GM13977 (cell line): Measurements from ENCODE around the gene DCTD.

ENCODE experiments used
- DNase-seq: peaks from one replicate; pipeline ENCODE4 v3.0.0; 2012; ENCODE audit warnings: low spot score
- in situ Hi-C: fragments of 300-500 bp; cut with MboI; formaldehyde crosslinking; loops from one replicate; pipeline ENCODE4 v1.12.0; 2022; ENCODE audit warnings: low sequenced_read_pairs, low pct_unique_long_range_greater_than_20kb, mixed read lengths, inconsistent platforms; ENCODE audit not compliant: unreplicated experiment
- TF ChIP-seq, protein P1 (sequence below): IDR thresholded peaks from 2 replicates; pipeline ENCODE4 v1.5.1; 2012; ENCODE audit warnings: mild to moderate bottlenecking, control low read depth; ENCODE audit not compliant: insufficient read depth; ENCODE audit errors: extremely low read depth, missing control alignments

Gene DCTD

DNA sequence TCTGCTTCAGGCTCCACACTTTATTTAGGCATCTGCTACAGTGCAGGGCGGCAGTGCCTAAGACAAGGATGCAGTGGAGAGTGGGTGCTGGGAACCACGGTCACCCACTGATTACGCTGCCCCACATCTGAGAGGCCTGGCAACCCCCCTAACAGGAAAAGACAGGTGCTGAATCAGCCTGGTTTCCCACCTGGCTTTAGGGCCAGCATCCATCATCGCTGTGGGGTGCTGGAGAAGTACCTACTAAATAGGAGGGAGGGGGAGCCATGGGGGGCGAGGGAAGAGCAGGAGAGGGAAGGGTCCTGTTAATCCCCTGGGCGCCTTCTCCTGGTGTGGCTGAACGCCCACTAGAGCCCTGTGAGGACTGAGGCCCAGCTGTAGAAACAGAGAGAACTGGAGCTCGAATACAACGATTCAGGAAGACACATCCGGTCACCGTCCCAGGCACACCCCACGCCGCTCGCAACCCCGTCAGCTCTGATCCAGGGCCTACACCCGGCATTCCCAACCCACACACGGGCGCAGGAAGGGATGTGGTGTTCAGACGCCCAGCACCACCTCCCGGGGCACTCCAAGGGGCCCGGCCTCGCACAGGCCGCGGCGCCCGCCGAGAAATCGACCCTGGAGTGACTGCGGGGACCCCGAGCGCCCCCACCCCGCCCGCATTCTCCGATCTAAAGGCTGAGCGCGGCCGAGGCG lies 554 bp downstream of the DCTD start:
- in situ Hi-C loops = loop anchor here (25.0 kb wide), 1 partner anchor 429 kb away; no protein-coding TSS in a partner anchor
- TF ChIP-seq, protein P1, sequence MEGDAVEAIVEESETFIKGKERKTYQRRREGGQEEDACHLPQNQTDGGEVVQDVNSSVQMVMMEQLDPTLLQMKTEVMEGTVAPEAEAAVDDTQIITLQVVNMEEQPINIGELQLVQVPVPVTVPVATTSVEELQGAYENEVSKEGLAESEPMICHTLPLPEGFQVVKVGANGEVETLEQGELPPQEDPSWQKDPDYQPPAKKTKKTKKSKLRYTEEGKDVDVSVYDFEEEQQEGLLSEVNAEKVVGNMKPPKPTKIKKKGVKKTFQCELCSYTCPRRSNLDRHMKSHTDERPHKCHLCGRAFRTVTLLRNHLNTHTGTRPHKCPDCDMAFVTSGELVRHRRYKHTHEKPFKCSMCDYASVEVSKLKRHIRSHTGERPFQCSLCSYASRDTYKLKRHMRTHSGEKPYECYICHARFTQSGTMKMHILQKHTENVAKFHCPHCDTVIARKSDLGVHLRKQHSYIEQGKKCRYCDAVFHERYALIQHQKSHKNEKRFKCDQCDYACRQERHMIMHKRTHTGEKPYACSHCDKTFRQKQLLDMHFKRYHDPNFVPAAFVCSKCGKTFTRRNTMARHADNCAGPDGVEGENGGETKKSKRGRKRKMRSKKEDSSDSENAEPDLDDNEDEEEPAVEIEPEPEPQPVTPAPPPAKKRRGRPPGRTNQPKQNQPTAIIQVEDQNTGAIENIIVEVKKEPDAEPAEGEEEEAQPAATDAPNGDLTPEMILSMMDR = no peak
- DNase-seq = no peak

DNA sequence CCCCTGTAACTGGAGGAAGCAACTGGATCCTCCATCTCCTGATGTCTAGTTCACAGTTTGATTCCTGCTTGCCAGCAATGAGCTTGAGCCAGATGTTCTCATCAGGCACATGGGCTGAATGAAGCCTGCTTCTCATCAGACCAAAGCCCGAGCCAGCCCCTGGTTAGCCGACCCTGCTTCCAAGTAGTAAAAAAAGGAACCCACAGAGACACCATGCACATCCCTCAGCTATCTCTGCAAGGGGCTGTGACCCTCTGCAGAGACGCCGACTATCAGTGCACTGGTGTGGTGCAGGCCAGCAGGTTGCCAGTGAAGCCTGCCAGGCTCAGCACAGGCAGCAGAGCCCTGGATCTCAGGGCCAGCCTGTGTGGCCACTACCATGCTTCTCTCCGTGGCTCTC lies 2.8 kb downstream of the DCTD start:
- TF ChIP-seq, protein P1 = no peak
- in situ Hi-C loops = loop anchor here (25.0 kb wide), 1 partner anchor 427 kb away; no protein-coding TSS in a partner anchor
- no peak for DNase-seq

DNA sequence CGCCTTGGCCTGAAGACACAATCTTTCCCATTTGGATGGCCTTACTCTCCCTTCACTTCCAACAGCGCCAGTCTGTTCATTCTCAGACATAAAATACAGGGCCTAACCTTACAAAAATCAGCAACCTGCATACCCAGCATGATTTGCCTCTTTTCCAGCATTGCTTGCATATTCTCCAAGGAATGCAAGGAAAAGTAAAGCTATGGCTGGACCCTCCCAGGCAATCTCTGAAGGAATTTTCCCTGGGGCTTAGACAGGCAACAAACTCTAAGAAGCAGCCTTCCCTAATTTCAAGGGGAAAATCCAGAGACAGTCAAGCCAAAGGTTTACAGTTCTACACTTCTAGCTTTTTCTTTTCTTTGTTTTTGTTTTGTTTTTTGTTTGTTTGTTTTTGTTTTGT lies 3.6 kb downstream of the DCTD start:
- TF ChIP-seq, protein P1 = no peak
- DNase-seq = no peak
- in situ Hi-C loops = loop anchor here (25.0 kb wide), 1 partner anchor 426 kb away; no protein-coding TSS in a partner anchor

DNA sequence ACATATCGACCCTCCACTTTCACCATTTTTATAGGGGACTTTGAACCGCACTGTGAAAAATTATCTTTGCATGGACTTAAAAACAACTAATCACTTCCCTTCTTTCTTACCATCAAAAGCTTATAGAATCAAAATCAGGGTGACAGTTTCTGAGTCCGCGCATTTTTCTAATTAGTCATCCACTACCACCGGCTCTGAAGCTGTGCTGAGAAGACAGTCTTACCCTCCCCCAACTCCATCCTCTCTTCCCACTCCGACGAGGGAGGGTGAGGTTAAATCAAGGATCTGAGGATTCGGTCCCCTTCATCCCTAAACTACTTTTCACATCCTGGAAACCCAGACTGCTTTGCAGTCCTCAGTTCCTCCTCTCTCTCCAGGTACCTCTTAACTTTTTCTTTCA lies 4.2 kb downstream of the DCTD start:
- in situ Hi-C loops = loop anchor here (25.0 kb wide), 1 partner anchor 426 kb away; no protein-coding TSS in a partner anchor
- TF ChIP-seq, protein P1 = no peak
- no peak for DNase-seq

DNA sequence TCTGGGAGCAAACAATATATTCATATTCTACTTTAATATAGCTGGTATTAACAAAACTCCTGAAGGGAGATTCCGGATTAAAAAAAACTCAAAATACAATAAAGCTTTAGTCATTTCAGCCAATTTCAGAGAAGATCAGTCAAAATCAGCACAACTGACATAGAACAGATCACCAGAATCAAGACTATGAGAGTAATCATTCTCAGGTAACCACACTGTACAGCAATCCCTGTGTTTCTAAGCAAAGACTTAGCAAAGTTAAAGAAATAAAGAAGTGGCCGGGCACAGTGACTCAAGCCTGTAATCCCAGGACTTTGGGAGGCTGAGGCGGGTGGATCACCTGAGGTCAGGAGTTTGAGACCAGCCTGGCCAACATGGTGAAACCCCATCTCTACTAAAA lies 9.1 kb downstream of the DCTD start:
- in situ Hi-C loops = loop anchor here (25.0 kb wide), 1 partner anchor 421 kb away; no protein-coding TSS in a partner anchor
- TF ChIP-seq, protein P1 = no peak
- no peak for DNase-seq

DNA sequence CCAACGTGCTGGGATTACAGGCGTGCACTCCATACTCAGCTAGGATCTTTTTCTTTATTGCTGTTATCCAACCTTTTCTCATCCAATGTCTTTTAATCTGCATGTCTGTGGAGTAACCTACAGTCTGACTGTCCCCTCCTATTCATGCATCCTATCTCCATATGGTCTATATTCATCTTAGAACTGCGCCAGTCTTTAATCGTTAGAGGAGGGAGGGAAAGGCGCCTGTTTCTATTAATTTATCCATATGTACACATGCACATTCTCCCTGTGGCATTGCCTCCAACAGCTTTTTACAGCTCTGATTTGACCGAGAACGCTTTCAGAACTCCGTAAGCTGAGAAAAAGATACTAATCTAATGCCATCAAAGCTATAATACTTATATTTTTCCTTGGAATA lies 9.8 kb downstream of the DCTD start:
- TF ChIP-seq, protein P1 = no peak
- in situ Hi-C loops = loop anchor here (25.0 kb wide), 1 partner anchor 420 kb away; no protein-coding TSS in a partner anchor
- no peak for DNase-seq

DNA sequence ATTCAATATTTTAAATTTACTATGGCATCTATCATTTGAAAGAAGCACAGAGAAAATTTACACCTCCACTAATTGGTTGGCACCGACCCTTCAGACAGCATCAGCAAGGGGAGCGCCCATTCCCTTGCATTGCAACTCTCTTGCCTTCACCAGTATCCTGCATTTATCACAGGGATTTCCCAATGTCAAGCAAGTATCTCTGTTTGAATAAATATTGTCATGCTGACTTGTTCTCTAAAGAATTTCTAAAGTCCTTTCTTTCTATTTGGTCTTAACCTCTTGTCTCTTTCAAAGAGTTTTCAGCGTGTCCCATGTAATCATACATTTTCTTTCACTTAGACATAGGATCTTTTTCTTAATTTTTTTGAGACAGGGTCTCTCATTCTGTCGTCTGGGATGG lies 10.4 kb downstream of the DCTD start:
- in situ Hi-C loops = loop anchor here (25.0 kb wide), 1 partner anchor 419 kb away; no protein-coding TSS in a partner anchor
- no peak for DNase-seq
- TF ChIP-seq, protein P1 = no peak
